Measurements from ENCODE around the gene OPCML.

Gene OPCML

GRCh38 chr11:132463295-132464002, 1068.9 kb downstream of the OPCML start:
- DNase-seq (ENCODE audit: low read depth): no peak
- TF ChIP-seq, protein P1, sequence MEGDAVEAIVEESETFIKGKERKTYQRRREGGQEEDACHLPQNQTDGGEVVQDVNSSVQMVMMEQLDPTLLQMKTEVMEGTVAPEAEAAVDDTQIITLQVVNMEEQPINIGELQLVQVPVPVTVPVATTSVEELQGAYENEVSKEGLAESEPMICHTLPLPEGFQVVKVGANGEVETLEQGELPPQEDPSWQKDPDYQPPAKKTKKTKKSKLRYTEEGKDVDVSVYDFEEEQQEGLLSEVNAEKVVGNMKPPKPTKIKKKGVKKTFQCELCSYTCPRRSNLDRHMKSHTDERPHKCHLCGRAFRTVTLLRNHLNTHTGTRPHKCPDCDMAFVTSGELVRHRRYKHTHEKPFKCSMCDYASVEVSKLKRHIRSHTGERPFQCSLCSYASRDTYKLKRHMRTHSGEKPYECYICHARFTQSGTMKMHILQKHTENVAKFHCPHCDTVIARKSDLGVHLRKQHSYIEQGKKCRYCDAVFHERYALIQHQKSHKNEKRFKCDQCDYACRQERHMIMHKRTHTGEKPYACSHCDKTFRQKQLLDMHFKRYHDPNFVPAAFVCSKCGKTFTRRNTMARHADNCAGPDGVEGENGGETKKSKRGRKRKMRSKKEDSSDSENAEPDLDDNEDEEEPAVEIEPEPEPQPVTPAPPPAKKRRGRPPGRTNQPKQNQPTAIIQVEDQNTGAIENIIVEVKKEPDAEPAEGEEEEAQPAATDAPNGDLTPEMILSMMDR (IDR thresholded peaks at IDR 0.05; ENCODE audit: low read length, missing control alignments): no peak
- no peak overlapping the region for H3K4me3 ChIP-seq (replicated peaks; ENCODE audit: low read depth, low read length)

- H3K4me3 ChIP-seq (replicated peaks; ENCODE audit: low read depth, low read length): no peak overlapping the region
- no peak for DNase-seq (ENCODE audit: low read depth)
- TF ChIP-seq, protein P1 (IDR thresholded peaks at IDR 0.05; ENCODE audit: low read length, missing control alignments): no peak
Measured at GRCh38 chr11:132459736-132460135, 1072.6 kb downstream of the OPCML start.

- H3K4me3 ChIP-seq (replicated peaks; ENCODE audit: low read depth, low read length): no peak overlapping the region
- TF ChIP-seq, protein P1 (IDR thresholded peaks at IDR 0.05; ENCODE audit: low read length, missing control alignments): no peak
- DNase-seq (ENCODE audit: low read depth): no peak
Measured at GRCh38 chr11:132457445-132457844, 1074.9 kb downstream of the OPCML start.

- no peak overlapping the region for H3K4me3 ChIP-seq (replicated peaks; ENCODE audit: low read depth, low read length)
- TF ChIP-seq, protein P1 (IDR thresholded peaks at IDR 0.05; ENCODE audit: low read length, missing control alignments): no peak
- no peak for DNase-seq (ENCODE audit: low read depth)
Measured at GRCh38 chr11:132456751-132457328, 1075.5 kb downstream of the OPCML start.

DNA sequence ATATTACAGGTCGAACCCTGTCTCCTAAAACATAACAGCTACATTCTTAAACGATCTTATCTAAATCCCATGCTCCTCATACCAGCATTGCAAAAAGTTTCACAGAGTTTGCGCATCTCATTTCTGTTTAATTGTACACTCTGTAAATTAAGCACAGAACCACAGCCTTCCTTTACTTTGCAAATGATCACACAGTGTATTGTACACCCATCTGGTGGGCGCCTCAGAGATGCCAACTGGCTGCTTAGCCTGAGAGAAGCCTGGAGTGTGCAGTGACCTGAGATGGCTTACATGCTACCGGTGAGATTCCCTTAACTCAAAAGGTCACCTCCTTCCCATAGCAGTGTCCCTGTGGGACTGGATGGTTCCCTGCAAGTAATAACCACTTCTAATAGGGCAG, 1077.3 kb downstream of the OPCML start:
- H3K4me3 ChIP-seq (replicated peaks; ENCODE audit: low read depth, low read length): no peak overlapping the region
- TF ChIP-seq, protein P1 (IDR thresholded peaks at IDR 0.05; ENCODE audit: low read length, missing control alignments): no peak
- no peak for DNase-seq (ENCODE audit: low read depth)

DNA sequence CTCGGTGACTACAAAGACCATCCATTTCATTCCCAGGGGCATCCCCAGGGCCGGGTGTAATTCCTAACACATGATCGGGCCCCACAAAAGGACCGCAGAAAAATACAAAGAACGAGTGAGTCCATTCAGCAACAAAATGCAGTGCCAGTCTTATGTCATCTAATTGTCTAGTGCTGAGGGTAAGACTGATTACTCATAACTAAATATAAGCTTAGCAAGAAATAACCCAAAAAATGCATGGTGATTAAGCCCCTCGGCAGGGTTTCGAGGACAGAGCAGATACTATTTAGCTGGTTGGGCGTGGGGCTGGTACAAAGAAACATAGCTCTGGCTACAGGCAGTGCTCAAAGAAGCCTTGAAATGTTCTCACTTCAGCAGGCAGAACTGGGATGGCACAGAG, 1078.9 kb downstream of the OPCML start:
- DNase-seq (ENCODE audit: low read depth): no peak
- H3K4me3 ChIP-seq (replicated peaks; ENCODE audit: low read depth, low read length): no peak overlapping the region
- TF ChIP-seq, protein P1 (IDR thresholded peaks at IDR 0.05; ENCODE audit: low read length, missing control alignments): no peak

- TF ChIP-seq, protein P1 (IDR thresholded peaks at IDR 0.05; ENCODE audit: low read length, missing control alignments): no peak
- H3K4me3 ChIP-seq (replicated peaks; ENCODE audit: low read depth, low read length): no peak overlapping the region
- DNase-seq (ENCODE audit: low read depth): no peak
Measured at GRCh38 chr11:132452616-132453015, 1079.7 kb downstream of the OPCML start.
